HepG2 (cell line): Measurements from ENCODE around the gene BATF. TPM values are rescaled to one million over a fixed set of nuclear protein-coding genes. Genes with fewer than 3 reads are reported as not detected.

Experiments used
- ATAC-seq: fragments of 200-7000 bp; cut with Tn5 transposase; 3 replicates; pipeline ENCODE4 v1.9.1; 2020; ENCODE audit warnings: mild to moderate bottlenecking, moderate library complexity
- BruUV-seq: library from RNA; stranded (reverse); fragments of 400-500 nt; replicated peaks from 2 replicates; lab custom pipeline; 2021; lab: Mats Ljungman, UMichigan
- CTCF ChIA-PET: fragments of 300-600 bp; formaldehyde crosslinking; extraction: SDS; loops from one replicate; lab custom pipeline; 2021; ENCODE audit warnings: low total read pairs, inconsistent platforms, low intra/inter-chr PET ratio; lab: Yijun Ruan, JAX
- POLR2A ChIA-PET: fragments of 350-600 bp; sonication (Branson Sonifier 250); formaldehyde crosslinking; loops from one replicate; lab custom pipeline; 2020; ENCODE audit warnings: antibody characterized with exemption, inconsistent platforms; lab: Yijun Ruan, JAX
- DNase-seq: peaks from one replicate; pipeline ENCODE4 v3.0.0-alpha.2; 2015; ENCODE audit warnings: low spot score
- FAIRE-seq: peaks from 3 replicates; lab custom pipeline; 2011; peaks lifted over from hg19 to GRCh38; lab: Jason Lieb, UNC
- H2AFZ ChIP-seq: one replicate; pipeline ENCODE4 v1.6.1; 2011; ENCODE audit warnings: low read length, inconsistent platforms
- H3K27ac ChIP-seq: fragments of 300-600 bp; 3 replicates; pipeline ENCODE4 v1.8.0; 2011; ENCODE audit warnings: mixed run types, mild to moderate bottlenecking, mixed read lengths, low read length, inconsistent platforms; ENCODE audit not compliant: insufficient read depth; ENCODE audit errors: extremely low read length
- H3K27me3 ChIP-seq, 2 experiments: fragments of 200-600 bp in 1 of 2; 2 replicates in 1 of 2; 3 replicates in 1 of 2; pipeline versions ENCODE4 v1.6.0 to v1.8.0; 2011; ENCODE audit warnings: low read length in 2 of 2, mild to moderate bottlenecking in 2 of 2, moderate library complexity in 2 of 2, inconsistent platforms in 1 of 2; ENCODE audit not compliant: insufficient read depth in 2 of 2, control insufficient read depth in 1 of 2
- H3K36me3 ChIP-seq, 2 experiments: fragments of 200-600 bp in 1 of 2; replicated peaks in 1 of 2; 2 replicates in 1 of 2; 3 replicates in 1 of 2; pipeline versions ENCODE4 v1.5.1 to v1.8.0; 2011; ENCODE audit warnings: low read length in 2 of 2, inconsistent platforms in 1 of 2; ENCODE audit not compliant: insufficient read depth in 2 of 2, control insufficient read depth in 1 of 2
- H3K4me1 ChIP-seq: 2 replicates; pipeline ENCODE4 v1.5.1; 2012; ENCODE audit warnings: low read length, inconsistent platforms; ENCODE audit not compliant: insufficient read depth
- H3K4me2 ChIP-seq: 2 replicates; pipeline ENCODE4 v1.6.0; 2011; ENCODE audit warnings: low read depth, low read length, inconsistent platforms
- H3K4me3 ChIP-seq, 3 experiments: fragments of 200-600 bp in 1 of 3; sonication (generic), shearing (Covaris generic) in 1 of 3; replicated peaks in 1 of 3; 2 replicates each; pipeline ENCODE4 v1.5.1; 2011 to 2016; ENCODE audit warnings: low read length in 3 of 3, inconsistent platforms in 2 of 3, low read depth in 2 of 3, mild to moderate bottlenecking in 2 of 3, control low read depth in 1 of 3, mixed read lengths in 1 of 3; ENCODE audit not compliant: insufficient read depth in 1 of 3
- H3K79me2 ChIP-seq: one replicate; pipeline ENCODE4 v1.6.1; 2011; ENCODE audit warnings: low read length, inconsistent platforms; ENCODE audit not compliant: insufficient read depth
- H3K9ac ChIP-seq: 2 replicates; pipeline ENCODE4 v1.6.0; 2011; ENCODE audit warnings: mild to moderate bottlenecking, low read depth, low read length, inconsistent platforms; ENCODE audit not compliant: insufficient read depth
- H3K9me3 ChIP-seq: 2 replicates; pipeline ENCODE4 v1.5.1; 2012; ENCODE audit warnings: mild to moderate bottlenecking, low read length
- H4K20me1 ChIP-seq: 2 replicates; pipeline ENCODE4 v1.6.0; 2011; ENCODE audit warnings: inconsistent platforms, mild to moderate bottlenecking, low read length, moderate library complexity; ENCODE audit not compliant: insufficient read depth
- FOXK2 ChIP-seq: fragments of 450-650 bp; IDR thresholded peaks from 2 replicates; pipeline ENCODE4 v1.6.1; 2016
- GLI4 ChIP-seq: sonication (generic); formaldehyde crosslinking; IDR thresholded peaks from 2 replicates; pipeline ENCODE4 v1.5.1; 2020; ENCODE audit warnings: missing genetic modification reagents, mild to moderate bottlenecking, moderate library complexity, borderline replicate concordance
- HHEX ChIP-seq: IDR thresholded peaks from 2 replicates; pipeline ENCODE4 v1.6.1; 2016; ENCODE audit warnings: control low read depth
- HNF4A ChIP-seq: sonication (generic); formaldehyde crosslinking; IDR thresholded peaks from 2 replicates; pipeline ENCODE4 v1.4.0; 2020; ENCODE audit warnings: missing genetic modification reagents
- LCORL ChIP-seq, 2 experiments: fragments of 450-650 bp in 1 of 2; sonication (generic) in 1 of 2; formaldehyde crosslinking in 1 of 2; IDR thresholded peaks; 2 replicates each; pipeline versions ENCODE4 v1.5.0 to v1.6.1; 2017 to 2020; ENCODE audit warnings: antibody characterized with exemption in 1 of 2, missing genetic modification reagents in 1 of 2
- MIER2 ChIP-seq: IDR thresholded peaks from 2 replicates; pipeline ENCODE4 v1.6.1; 2016; ENCODE audit warnings: missing biosample characterization, missing genetic modification reagents
- NCOR1 ChIP-seq: fragments of 200-600 bp; sonication (generic); IDR thresholded peaks from 2 replicates; pipeline ENCODE4 v1.7.0; 2017; ENCODE audit warnings: antibody characterized with exemption, low read length, borderline replicate concordance
- NR2F1 ChIP-seq, 2 experiments: fragments of 450-650 bp in 1 of 2; formaldehyde crosslinking in 1 of 2; IDR thresholded peaks; 2 replicates each; pipeline versions ENCODE4 v1.5.0 to v1.6.1; 2016 to 2020; ENCODE audit warnings: mild to moderate bottlenecking in 1 of 2, missing compliant biosample characterization in 1 of 2, missing genetic modification reagents in 1 of 2, moderate library complexity in 1 of 2
- NR2F2 ChIP-seq: IDR thresholded peaks from 2 replicates; pipeline ENCODE4 v1.6.1; 2012; ENCODE audit warnings: low read depth, inconsistent platforms, borderline replicate concordance
- ONECUT2 ChIP-seq: sonication (generic); formaldehyde crosslinking; IDR thresholded peaks from 2 replicates; pipeline ENCODE4 v1.4.0; 2020; ENCODE audit warnings: missing genetic modification reagents
- RARA ChIP-seq: IDR thresholded peaks from 2 replicates; pipeline ENCODE4 v1.6.1; 2016; ENCODE audit warnings: missing genetic modification reagents, missing compliant biosample characterization
- TCF7 ChIP-seq: sonication (generic); IDR thresholded peaks from 2 replicates; pipeline ENCODE4 v1.6.1; 2016; ENCODE audit warnings: antibody characterized with exemption, low read depth
- ZNF136 ChIP-seq: sonication (generic); formaldehyde crosslinking; IDR thresholded peaks from 2 replicates; pipeline ENCODE4 v1.8.1; 2022; ENCODE audit warnings: low read depth, mild to moderate bottlenecking, moderate library complexity, missing genetic modification reagents
- ZNF564 ChIP-seq: sonication (generic); formaldehyde crosslinking; IDR thresholded peaks from 2 replicates; pipeline ENCODE4 v1.8.1; 2023; ENCODE audit warnings: mild to moderate bottlenecking, missing genetic modification reagents
- ZSCAN9 ChIP-seq: IDR thresholded peaks from 2 replicates; pipeline ENCODE4 v1.6.1; 2016; ENCODE audit warnings: borderline replicate concordance
- WGBS: methylation state at CpG from one replicate; pipeline ENCODE4 v1.1.6; 2017; ENCODE audit warnings: low lambda C conversion rate; 5-methylcytosine and 5-hydroxymethylcytosine counted together
- in situ Hi-C: cut with HindIII; loops from 2 replicates; pipeline ENCODE4 v1.10.0; 2017; ENCODE audit warnings: low pct_unique_long_range_greater_than_20kb; ENCODE audit not compliant: extremely low pct_ligation_motif_present
- intact Hi-C: fragments of 100-400 bp; cut with micrococcal nuclease; formaldehyde crosslinking; loops from one replicate; pipeline ENCODE4 v1.10.0; 2022; ENCODE audit not compliant: unreplicated experiment
- polyA plus RNA-seq, 8 experiments: library from polyadenylated mRNA; depleted of rRNA in 3 of 8; stranded (reverse) in 7 of 8; unstranded in 1 of 8; fragments of >200 nt; fragmentation: Illumina TruSeq in 4 of 8; extraction: Trizol in 4 of 8; gene quantifications; 2 replicates each; pipeline versions ENCODE4 v1.2.1 to v1.2.3, GENCODE V29; 2011 to 2016; ENCODE audit warnings: low read depth in 4 of 8, missing spikeins in 1 of 8, mixed read lengths in 1 of 8; ENCODE audit not compliant: insufficient read depth in 1 of 8
- total RNA-seq, 5 experiments: library from RNA; depleted of rRNA; stranded (reverse); fragments of >200 nt; fragmentation: Illumina TruSeq; extraction: Trizol; gene quantifications; 2 replicates each; pipeline ENCODE4 v1.2.3, GENCODE V29; 2016; ENCODE audit warnings: low read depth in 1 of 5
- TF ChIP-seq, protein P1 (sequence below): IDR thresholded peaks from 2 replicates; pipeline ENCODE4 v1.6.1; 2016
- TF ChIP-seq, protein P2 (sequence below): sonication (generic); formaldehyde crosslinking; conservative IDR thresholded peaks from 2 replicates; pipeline ENCODE4 v1.4.0; 2020; ENCODE audit warnings: missing genetic modification reagents

Gene BATF
- total and polyA plus RNA-seq, 2 of the 13 experiments (the other 11 are each of a cell fraction or from before 2014, with no cell fraction given) = 0.22 to 0.37 TPM

DNA sequence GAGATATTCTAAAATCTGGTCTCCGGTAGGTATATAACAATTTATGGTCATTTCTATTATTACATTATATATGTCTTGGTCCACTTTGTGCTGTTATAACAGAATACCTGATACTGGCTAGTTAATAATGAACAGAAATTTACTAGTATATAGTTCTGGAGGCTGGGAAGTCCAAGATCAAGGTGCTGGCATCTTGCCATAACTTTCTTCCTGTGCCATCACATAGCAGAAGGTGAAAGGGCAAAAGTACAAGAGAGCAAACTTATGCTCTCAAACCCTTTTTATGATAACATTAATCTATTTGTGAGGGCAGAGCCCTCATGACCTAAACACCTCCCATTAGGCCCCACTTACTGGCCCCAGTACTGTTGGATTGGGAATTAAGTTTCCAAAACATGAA, 17.9 kb upstream of the BATF start:
- H3K27me3 ChIP-seq = no peaks in the 10 kb centered on the region
- no peak overlapping the region for H3K4me3 ChIP-seq
- DNase-seq = peak; percentile 45
- no peak overlapping the region for H3K27ac ChIP-seq
- no peaks in the 10 kb centered on the region for H3K9me3 ChIP-seq
- no peaks in the 10 kb centered on the region for H4K20me1 ChIP-seq
- H3K36me3 ChIP-seq = no peaks in the 10 kb centered on the region
- no peak overlapping the region for H2AFZ ChIP-seq
- no peak overlapping the region for H3K4me2 ChIP-seq
- CTCF ChIA-PET = no interaction called here
- FAIRE-seq = no peak
- intact Hi-C loops (no loop called here), in situ Hi-C loops (no loop called here)
- no TSS peak for BruUV-seq
- WGBS = 97% methylated on average over 1 of the region's 1 CpG
- POLR2A ChIA-PET = no interaction called here
- ATAC-seq = no peak
- peak; percentile 98 for TF ChIP-seq ZNF564
- TF ChIP-seq ZNF136 (CRISPR knock-in tag) = no peak
- TF ChIP-seq RARA = peak; percentile 59; the same call in 1 of the 2 replicates
- no peak for TF ChIP-seq MIER2 (CRISPR knock-in tag)
- TF ChIP-seq, protein P1, sequence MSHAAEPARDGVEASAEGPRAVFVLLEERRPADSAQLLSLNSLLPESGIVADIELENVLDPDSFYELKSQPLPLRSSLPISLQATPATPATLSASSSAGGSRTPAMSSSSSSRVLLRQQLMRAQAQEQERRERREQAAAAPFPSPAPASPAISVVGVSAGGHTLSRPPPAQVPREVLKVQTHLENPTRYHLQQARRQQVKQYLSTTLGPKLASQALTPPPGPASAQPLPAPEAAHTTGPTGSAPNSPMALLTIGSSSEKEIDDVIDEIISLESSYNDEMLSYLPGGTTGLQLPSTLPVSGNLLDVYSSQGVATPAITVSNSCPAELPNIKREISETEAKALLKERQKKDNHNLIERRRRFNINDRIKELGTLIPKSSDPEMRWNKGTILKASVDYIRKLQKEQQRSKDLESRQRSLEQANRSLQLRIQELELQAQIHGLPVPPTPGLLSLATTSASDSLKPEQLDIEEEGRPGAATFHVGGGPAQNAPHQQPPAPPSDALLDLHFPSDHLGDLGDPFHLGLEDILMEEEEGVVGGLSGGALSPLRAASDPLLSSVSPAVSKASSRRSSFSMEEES = no peak
- no peak for TF ChIP-seq GLI4
- TF ChIP-seq HHEX = no peak
- TF ChIP-seq FOXK2 = no peak
- peak in 1 of 2 experiments; percentile 35; a peak in 1 of 4 replicates for TF ChIP-seq NR2F1 (CRISPR knock-in tag; IDR thresholded peaks at IDR 0.05)
- TF ChIP-seq HNF4A = peak; percentile 16; the same call in 1 of the 2 replicates
- peak; percentile 39; the same call in 1 of the 2 replicates for TF ChIP-seq NR2F2
- peak; percentile 29; the same call in 1 of the 2 replicates for TF ChIP-seq NCOR1
- TF ChIP-seq ZSCAN9 (CRISPR knock-in tag) = no peak
- no peak for TF ChIP-seq LCORL (IDR thresholded peaks at IDR 0.05)
- TF ChIP-seq LCORL (CRISPR knock-in tag; IDR thresholded peaks at IDR 0.05) = no peak
- TF ChIP-seq TCF7 = 0 out of 2 replicates have a peak, but pooled peaks have one; percentile 10
- TF ChIP-seq ONECUT2 (CRISPR knock-in tag) = no peak
- TF ChIP-seq, protein P2, sequence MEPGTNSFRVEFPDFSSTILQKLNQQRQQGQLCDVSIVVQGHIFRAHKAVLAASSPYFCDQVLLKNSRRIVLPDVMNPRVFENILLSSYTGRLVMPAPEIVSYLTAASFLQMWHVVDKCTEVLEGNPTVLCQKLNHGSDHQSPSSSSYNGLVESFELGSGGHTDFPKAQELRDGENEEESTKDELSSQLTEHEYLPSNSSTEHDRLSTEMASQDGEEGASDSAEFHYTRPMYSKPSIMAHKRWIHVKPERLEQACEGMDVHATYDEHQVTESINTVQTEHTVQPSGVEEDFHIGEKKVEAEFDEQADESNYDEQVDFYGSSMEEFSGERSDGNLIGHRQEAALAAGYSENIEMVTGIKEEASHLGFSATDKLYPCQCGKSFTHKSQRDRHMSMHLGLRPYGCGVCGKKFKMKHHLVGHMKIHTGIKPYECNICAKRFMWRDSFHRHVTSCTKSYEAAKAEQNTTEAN = no peak
- no peaks in the 10 kb centered on the region for H3K79me2 ChIP-seq
- H3K9ac ChIP-seq = no peak overlapping the region
- H3K4me1 ChIP-seq = peaks cover 7% of the 10 kb centered on the region; the same call in 1 of the 2 replicates
